Neural cell (in vitro differentiated cells): ENCODE results near the gene TCF4. TPM values are rescaled to one million over a fixed set of nuclear protein-coding genes. Genes with fewer than 3 reads are reported as not detected.

Source experiments
- H2AFZ ChIP-seq: fragments of 200-600, 300-800 bp; sonication (generic), shearing (Covaris generic); 2 replicates; pipeline ENCODE4 v1.6.0; 2014; ENCODE audit warnings: low read depth, mild to moderate bottlenecking, antibody characterized with exemption, low read length, moderate library complexity
- H3F3A ChIP-seq: fragments of 200-600 bp; shearing (Covaris generic); 2 replicates; pipeline ENCODE4 v1.6.1; 2016; ENCODE audit warnings: mild to moderate bottlenecking, moderate library complexity, mixed read lengths, antibody characterized with exemption, low read length; ENCODE audit not compliant: insufficient read depth, poor library complexity, severe bottlenecking
- H3K27ac ChIP-seq: fragments of 200-600, 300-800 bp; sonication (generic), shearing (Covaris generic); 2 replicates; pipeline ENCODE4 v1.5.1; 2014; ENCODE audit warnings: mild to moderate bottlenecking, low read length, moderate library complexity
- H3K27me3 ChIP-seq: fragments of 300-800, 200-600 bp; sonication (generic), shearing (Covaris generic); 2 replicates; pipeline ENCODE4 v1.6.0; 2014; ENCODE audit warnings: mild to moderate bottlenecking, low read depth, low read length, moderate library complexity; ENCODE audit not compliant: insufficient read depth
- H3K36me3 ChIP-seq: fragments of 300-800, 200-600 bp; sonication (generic), shearing (Covaris generic); 2 replicates; pipeline ENCODE4 v1.5.1; 2014; ENCODE audit warnings: mild to moderate bottlenecking, antibody characterized with exemption, low read length, moderate library complexity; ENCODE audit not compliant: insufficient read depth
- H3K4me2 ChIP-seq: fragments of 300-800, 200-600 bp; sonication (generic), shearing (Covaris generic); 2 replicates; pipeline ENCODE4 v1.6.0; 2014; ENCODE audit warnings: mild to moderate bottlenecking, low read length
- H3K4me3 ChIP-seq: fragments of 300-800, 200-600 bp; sonication (generic), shearing (Covaris generic); 2 replicates; pipeline ENCODE4 v1.5.1; 2014; ENCODE audit warnings: mild to moderate bottlenecking, low read length, moderate library complexity
- H3K79me2 ChIP-seq: fragments of 200-600 bp; shearing (Covaris generic); replicated peaks from 2 replicates; pipeline ENCODE4 v1.6.0; 2014; ENCODE audit warnings: mild to moderate bottlenecking, low read length, moderate library complexity; ENCODE audit not compliant: insufficient read depth
- H3K9ac ChIP-seq: fragments of 300-800, 200-600 bp; sonication (generic), shearing (Covaris generic); 2 replicates; pipeline ENCODE4 v1.6.1; 2016; ENCODE audit warnings: mild to moderate bottlenecking, low read length, mixed read lengths
- H3K9me2 ChIP-seq: fragments of 200-600 bp; shearing (Covaris generic); 2 replicates; pipeline ENCODE4 v1.6.1; 2016; ENCODE audit warnings: mild to moderate bottlenecking, low read length, mixed read lengths; ENCODE audit not compliant: insufficient read depth
- H3K9me3 ChIP-seq: fragments of 200-600, 300-800 bp; sonication (generic), shearing (Covaris generic); 2 replicates; pipeline ENCODE4 v1.6.1; 2016; ENCODE audit warnings: mild to moderate bottlenecking, mixed run types, low read length, moderate library complexity, mixed read lengths
- H4K20me1 ChIP-seq: fragments of 200-600 bp; shearing (Covaris generic); 2 replicates; pipeline ENCODE4 v1.6.1; 2016; ENCODE audit warnings: mild to moderate bottlenecking, mixed run types; ENCODE audit not compliant: insufficient read depth
- EP300 ChIP-seq: fragments of 450-650 bp; conservative IDR thresholded peaks from 2 replicates; pipeline ENCODE4 v1.6.1; 2014; ENCODE audit warnings: antibody characterized with exemption, mild to moderate bottlenecking, moderate library complexity; ENCODE audit not compliant: poor library complexity, severe bottlenecking
- EZH2 ChIP-seq: fragments of 200-600, 300-800 bp; shearing (Covaris generic), sonication (generic); IDR thresholded peaks from 2 replicates; pipeline ENCODE4 v1.6.1; 2014; ENCODE audit warnings: antibody characterized with exemption, low read length, borderline replicate concordance, mild to moderate bottlenecking; ENCODE audit not compliant: insufficient read depth, poor library complexity, severe bottlenecking
- MXI1 ChIP-seq: fragments of 450-650 bp; conservative IDR thresholded peaks from 2 replicates; pipeline ENCODE4 v1.6.1; 2014; ENCODE audit warnings: antibody characterized with exemption, mild to moderate bottlenecking; ENCODE audit not compliant: poor library complexity, severe bottlenecking
- POLR2AphosphoS5 ChIP-seq: IDR thresholded peaks from 2 replicates; pipeline ENCODE4 v1.6.1; 2012
- RAD21 ChIP-seq: fragments of 450-650 bp; conservative IDR thresholded peaks from 2 replicates; pipeline ENCODE4 v1.6.1; 2014; ENCODE audit warnings: antibody characterized with exemption, mild to moderate bottlenecking, moderate library complexity
- REST ChIP-seq: IDR thresholded peaks from 2 replicates; pipeline ENCODE4 v1.6.1; 2012; ENCODE audit warnings: borderline replicate concordance
- SMC3 ChIP-seq: fragments of 450-650 bp; conservative IDR thresholded peaks from 2 replicates; pipeline ENCODE4 v1.6.1; 2014; ENCODE audit warnings: antibody characterized with exemption, mild to moderate bottlenecking, moderate library complexity; ENCODE audit not compliant: poor library complexity
- TAF1 ChIP-seq: IDR thresholded peaks from 2 replicates; pipeline ENCODE4 v1.6.1; 2012; ENCODE audit warnings: low read depth
- polyA plus RNA-seq: library from polyadenylated mRNA; depleted of rRNA; stranded (reverse); fragments of >200 nt; gene quantifications from 2 replicates; pipeline ENCODE4 v1.2.3, GENCODE V29; 2014
- TF ChIP-seq, protein P1 (sequence below): fragments of 450-650 bp; IDR thresholded peaks from 2 replicates; pipeline ENCODE4 v1.5.1; 2014; ENCODE audit warnings: antibody characterized with exemption, mild to moderate bottlenecking, moderate library complexity; ENCODE audit not compliant: poor library complexity, severe bottlenecking

TCF4 gene
- polyA plus RNA-seq, 1 donor from 2014 or later: 7.0 TPM

DNA sequence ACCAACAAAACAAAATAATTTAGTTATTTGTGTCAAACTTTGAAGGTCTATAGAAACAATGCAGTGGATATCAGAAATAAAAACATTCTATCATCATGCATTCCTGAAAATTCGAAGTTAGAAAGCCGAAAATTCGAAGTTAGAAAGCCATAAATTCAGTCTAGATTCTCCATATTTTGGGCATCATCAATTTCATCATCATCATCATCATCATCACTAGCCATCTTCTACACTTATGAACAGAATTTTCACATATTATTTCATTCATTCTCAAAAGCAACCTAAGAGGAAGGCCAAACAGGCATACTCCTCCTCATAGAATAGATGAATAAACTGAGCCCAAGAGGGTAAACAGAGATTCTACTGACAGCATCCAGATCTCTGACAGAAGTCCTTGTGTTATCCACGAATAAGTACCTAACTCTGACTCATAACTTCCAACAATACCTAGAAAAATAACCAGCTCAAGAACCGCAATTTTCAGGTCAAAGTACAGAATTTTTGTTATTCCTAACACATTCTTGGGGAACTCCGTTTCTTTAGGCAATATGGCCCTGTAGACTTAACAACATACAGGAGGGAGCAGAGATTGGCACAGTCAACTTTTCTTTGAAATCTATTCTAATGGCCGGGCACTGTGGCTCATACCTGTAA, 84.7 kb downstream of the TCF4 start:
- no peak overlapping the region for H3K27ac ChIP-seq

DNA sequence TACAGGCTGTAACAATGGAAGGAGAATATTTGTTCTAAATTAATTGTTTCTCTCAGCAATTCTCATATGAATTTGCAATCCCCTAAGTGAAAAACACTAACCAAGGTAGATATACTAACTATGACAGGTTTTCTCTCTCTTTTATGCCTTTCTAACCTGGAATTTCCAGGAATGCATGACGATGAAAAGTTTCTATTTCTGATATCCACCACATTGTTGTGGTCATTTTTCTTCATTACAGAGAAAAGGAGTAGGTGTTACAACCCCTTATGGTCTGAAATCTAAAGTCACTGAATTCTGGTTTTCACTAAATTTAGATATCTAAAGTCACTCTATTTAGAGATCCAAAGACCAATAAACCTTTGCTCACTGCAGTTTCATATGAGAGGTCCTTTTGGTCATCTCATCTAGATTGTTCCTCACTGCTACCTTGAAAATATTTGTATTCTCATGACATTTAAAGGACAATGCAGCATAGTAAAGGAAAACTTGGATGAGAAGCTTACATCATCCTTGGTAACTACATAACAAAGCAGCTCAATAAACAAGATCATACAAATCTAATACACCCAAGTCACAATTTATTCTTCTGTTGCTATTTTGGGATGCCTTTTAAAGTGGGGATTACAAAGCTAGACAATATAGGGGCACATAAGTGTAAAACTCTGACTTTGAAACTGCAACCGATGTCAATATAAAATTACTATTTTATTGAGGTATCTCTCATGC, 85.8 kb downstream of the TCF4 start:
- Histone ChIP-seq H3K79me2 (peaks cover 16% of the 10 kb centered on the region), H3F3A (no peaks in the 10 kb centered on the region), H2AFZ (no peak overlapping the region), H3K9me2 (no peaks in the 10 kb centered on the region), H3K4me3 (peak overlapping the region; percentile 14), H4K20me1 (no peaks in the 10 kb centered on the region), H3K27me3 (no peaks in the 10 kb centered on the region), H3K4me2 (no peak overlapping the region), H3K9ac (no peak overlapping the region), H3K27ac (no peak overlapping the region), H3K36me3 (no peaks in the 10 kb centered on the region), H3K9me3 (no peaks in the 10 kb centered on the region)
- no peak for TF ChIP-seq SMC3
- TF ChIP-seq EZH2: no peak
- no peak for TF ChIP-seq POLR2AphosphoS5
- TF ChIP-seq EP300: no peak
- TF ChIP-seq, protein P1, sequence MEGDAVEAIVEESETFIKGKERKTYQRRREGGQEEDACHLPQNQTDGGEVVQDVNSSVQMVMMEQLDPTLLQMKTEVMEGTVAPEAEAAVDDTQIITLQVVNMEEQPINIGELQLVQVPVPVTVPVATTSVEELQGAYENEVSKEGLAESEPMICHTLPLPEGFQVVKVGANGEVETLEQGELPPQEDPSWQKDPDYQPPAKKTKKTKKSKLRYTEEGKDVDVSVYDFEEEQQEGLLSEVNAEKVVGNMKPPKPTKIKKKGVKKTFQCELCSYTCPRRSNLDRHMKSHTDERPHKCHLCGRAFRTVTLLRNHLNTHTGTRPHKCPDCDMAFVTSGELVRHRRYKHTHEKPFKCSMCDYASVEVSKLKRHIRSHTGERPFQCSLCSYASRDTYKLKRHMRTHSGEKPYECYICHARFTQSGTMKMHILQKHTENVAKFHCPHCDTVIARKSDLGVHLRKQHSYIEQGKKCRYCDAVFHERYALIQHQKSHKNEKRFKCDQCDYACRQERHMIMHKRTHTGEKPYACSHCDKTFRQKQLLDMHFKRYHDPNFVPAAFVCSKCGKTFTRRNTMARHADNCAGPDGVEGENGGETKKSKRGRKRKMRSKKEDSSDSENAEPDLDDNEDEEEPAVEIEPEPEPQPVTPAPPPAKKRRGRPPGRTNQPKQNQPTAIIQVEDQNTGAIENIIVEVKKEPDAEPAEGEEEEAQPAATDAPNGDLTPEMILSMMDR: no peak
- no peak for TF ChIP-seq TAF1
- no peak for TF ChIP-seq MXI1

More for the DNA sequence above, 84.7 kb downstream of the TCF4 start:
- Histone ChIP-seq H4K20me1 (no peaks in the 10 kb centered on the region), H3K9me3 (no peaks in the 10 kb centered on the region), H3K27me3 (no peaks in the 10 kb centered on the region), H2AFZ (no peak overlapping the region), H3K4me2 (no peak overlapping the region), H3K36me3 (no peaks in the 10 kb centered on the region), H3F3A (no peaks in the 10 kb centered on the region), H3K9ac (no peak overlapping the region), H3K79me2 (peaks cover 16% of the 10 kb centered on the region), H3K4me3 (no peak overlapping the region), H3K9me2 (no peaks in the 10 kb centered on the region)
- no peak for TF ChIP-seq POLR2AphosphoS5
- TF ChIP-seq MXI1: no peak
- no peak for TF ChIP-seq REST
- TF ChIP-seq, protein P1: no peak
- TF ChIP-seq TAF1: no peak
- no peak for TF ChIP-seq RAD21
- no peak for TF ChIP-seq EP300
- no peak for TF ChIP-seq EZH2
- no peak for TF ChIP-seq SMC3
